DMS153 (cell line): ENCODE results near the gene ATP6V1G2.
"Not testable (repeated sequence)": the region's sequence is repeated elsewhere in the genome, so short reads cannot be mapped to it uniquely, and the experiment has no call there.

Source experiments
- DNase-seq: peaks from one replicate; lab custom pipeline; 2025; lab: John Stamatoyannopoulos, UW

The ATP6V1G2 gene

GRCh38 chr6:31575952-31576685 lies 29.7 kb upstream of the ATP6V1G2 start:
- DNase-seq, result no peak

DNA sequence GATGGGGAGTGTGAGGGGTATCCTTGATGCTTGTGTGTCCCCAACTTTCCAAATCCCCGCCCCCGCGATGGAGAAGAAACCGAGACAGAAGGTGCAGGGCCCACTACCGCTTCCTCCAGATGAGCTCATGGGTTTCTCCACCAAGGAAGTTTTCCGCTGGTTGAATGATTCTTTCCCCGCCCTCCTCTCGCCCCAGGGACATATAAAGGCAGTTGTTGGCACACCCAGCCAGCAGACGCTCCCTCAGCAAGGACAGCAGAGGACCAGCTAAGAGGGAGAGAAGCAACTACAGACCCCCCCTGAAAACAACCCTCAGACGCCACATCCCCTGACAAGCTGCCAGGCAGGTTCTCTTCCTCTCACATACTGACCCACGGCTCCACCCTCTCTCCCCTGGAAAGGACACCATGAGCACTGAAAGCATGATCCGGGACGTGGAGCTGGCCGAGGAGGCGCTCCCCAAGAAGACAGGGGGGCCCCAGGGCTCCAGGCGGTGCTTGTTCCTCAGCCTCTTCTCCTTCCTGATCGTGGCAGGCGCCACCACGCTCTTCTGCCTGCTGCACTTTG lies 29.0 kb upstream of the ATP6V1G2 start, which contains the start of gene TNF:
Gene TNF, plus strand, starts transcription at position 231 of the 567 bp plus-strand sequence. Its CDS starts 177 bp downstream, at position 408.
- DNase-seq, result no peak

DNA sequence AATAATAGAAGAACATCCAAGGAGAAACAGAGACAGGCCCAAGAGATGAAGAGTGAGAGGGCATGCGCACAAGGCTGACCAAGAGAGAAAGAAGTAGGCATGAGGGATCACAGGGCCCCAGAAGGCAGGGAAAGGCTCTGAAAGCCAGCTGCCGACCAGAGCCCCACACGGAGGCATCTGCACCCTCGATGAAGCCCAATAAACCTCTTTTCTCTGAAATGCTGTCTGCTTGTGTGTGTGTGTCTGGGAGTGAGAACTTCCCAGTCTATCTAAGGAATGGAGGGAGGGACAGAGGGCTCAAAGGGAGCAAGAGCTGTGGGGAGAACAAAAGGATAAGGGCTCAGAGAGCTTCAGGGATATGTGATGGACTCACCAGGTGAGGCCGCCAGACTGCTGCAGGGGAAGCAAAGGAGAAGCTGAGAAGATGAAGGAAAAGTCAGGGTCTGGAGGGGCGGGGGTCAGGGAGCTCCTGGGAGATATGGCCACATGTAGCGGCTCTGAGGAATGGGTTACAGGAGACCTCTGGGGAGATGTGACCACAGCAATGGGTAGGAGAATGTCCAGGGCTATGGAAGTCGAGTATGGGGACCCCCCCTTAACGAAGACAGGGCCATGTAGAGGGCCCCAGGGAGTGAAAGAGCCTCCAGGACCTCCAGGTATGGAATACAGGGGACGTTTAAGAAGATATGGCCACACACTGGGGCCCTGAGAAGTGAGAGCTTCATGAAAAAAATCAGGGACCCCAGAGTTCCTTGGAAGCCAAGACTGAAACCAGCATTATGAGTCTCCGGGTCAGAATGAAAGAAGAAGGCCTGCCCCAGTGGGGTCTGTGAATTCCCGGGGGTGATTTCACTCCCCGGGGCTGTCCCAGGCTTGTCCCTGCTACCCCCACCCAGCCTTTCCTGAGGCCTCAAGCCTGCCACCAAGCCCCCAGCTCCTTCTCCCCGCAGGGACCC lies 28.0 kb upstream of the ATP6V1G2 start:
- no peak for DNase-seq

DNA sequence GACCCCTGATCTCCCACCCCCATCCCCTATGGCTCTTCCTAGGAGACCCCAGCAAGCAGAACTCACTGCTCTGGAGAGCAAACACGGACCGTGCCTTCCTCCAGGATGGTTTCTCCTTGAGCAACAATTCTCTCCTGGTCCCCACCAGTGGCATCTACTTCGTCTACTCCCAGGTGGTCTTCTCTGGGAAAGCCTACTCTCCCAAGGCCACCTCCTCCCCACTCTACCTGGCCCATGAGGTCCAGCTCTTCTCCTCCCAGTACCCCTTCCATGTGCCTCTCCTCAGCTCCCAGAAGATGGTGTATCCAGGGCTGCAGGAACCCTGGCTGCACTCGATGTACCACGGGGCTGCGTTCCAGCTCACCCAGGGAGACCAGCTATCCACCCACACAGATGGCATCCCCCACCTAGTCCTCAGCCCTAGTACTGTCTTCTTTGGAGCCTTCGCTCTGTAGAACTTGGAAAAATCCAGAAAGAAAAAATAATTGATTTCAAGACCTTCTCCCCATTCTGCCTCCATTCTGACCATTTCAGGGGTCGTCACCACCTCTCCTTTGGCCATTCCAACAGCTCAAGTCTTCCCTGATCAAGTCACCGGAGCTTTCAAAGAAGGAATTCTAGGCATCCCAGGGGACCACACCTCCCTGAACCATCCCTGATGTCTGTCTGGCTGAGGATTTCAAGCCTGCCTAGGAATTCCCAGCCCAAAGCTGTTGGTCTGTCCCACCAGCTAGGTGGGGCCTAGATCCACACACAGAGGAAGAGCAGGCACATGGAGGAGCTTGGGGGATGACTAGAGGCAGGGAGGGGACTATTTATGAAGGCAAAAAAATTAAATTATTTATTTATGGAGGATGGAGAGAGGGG lies 27.1 kb upstream of the ATP6V1G2 start:
- DNase-seq, result no peak

DNA sequence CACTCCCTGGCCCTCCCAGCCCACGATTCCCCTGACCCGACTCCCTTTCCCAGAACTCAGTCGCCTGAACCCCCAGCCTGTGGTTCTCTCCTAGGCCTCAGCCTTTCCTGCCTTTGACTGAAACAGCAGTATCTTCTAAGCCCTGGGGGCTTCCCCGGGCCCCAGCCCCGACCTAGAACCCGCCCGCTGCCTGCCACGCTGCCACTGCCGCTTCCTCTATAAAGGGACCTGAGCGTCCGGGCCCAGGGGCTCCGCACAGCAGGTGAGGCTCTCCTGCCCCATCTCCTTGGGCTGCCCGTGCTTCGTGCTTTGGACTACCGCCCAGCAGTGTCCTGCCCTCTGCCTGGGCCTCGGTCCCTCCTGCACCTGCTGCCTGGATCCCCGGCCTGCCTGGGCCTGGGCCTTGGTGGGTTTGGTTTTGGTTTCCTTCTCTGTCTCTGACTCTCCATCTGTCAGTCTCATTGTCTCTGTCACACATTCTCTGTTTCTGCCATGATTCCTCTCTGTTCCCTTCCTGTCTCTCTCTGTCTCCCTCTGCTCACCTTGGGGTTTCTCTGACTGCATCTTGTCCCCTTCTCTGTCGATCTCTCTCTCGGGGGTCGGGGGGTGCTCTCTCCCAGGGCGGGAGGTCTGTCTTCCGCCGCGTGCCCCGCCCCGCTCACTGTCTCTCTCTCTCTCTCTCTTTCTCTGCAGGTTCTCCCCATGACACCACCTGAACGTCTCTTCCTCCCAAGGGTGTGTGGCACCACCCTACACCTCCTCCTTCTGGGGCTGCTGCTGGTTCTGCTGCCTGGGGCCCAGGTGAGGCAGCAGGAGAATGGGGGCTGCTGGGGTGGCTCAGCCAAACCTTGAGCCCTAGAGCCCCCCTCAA lies 25.9 kb upstream of the ATP6V1G2 start, which contains the start of gene LTA:
Gene LTA, plus strand, starts transcription at position 249 of the 871 bp plus-strand sequence. Its CDS starts 454 bp downstream, at position 703.
- DNase-seq, result no peak

DNA sequence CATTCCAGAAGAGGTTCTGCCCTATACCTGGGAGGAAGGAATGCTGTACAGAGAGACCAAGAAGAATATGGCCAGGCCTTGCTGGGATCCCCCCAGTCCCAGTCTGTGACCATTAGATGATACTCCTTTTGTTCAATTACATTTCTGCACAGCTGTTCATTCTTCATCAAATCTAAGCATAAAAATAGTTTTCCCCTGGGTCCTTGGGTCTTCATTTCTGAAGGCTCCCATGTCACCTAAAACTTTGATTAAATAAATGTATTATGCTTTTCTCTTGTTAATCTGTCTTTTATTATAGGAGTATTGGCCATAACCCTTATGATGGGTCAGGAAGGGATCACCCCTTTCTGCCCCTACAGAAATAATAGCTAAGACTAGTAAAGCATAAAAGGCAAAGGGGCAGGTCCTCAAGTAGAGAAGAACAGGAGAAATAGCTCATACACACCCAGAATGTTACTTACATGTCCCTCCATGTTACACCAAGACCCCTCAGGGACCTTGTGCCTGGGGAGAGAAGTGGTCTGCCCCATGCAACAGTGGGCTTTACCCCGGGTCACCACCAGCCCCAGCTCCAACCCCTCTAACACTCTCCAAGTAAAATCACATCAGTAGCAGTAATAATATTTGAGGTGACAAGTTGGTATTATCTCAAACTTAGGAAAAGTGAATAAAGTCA lies 23.6 kb upstream of the ATP6V1G2 start:
- DNase-seq, result no peak

DNA sequence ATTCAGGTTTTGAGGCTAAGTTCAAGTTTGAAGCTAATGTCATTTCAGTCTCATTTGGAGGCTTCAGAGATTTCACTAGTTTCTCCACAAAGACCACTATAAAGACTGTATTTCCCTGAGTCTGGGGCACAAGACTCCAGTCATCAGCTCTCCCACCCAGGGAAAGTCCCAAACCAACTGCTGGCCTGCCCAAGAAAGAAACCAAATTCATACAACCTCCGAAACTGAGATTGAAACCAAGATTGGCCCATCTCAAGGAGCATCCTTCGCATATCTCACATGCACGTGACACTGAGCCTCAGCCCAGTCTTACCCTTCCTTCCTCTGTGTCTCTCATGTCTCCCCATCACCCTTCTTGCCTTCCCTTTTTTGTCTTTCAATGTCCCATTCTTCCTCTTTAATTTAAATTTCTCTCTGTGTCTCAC lies 22.1 kb upstream of the ATP6V1G2 start:
- DNase-seq, result no peak

GRCh38 chr6:31567531-31568370 lies 21.3 kb upstream of the ATP6V1G2 start:
- no peak for DNase-seq

DNA sequence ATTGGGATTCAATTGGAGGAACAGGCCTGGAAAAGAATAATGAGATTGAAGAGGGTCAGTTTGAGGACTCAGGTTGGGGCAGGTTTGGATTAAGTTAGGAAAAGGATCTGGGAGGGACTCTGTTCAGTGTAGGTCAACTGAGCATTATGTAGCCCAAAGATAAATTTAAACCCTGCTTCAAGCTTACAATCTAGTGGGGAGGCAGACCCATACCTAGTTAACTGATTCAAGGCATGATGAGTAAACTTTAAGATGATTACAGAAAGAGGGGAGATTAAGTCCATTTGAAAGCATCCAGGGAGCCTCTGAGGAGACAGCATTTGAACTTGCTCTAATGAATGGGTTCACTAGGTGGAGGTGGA lies 14.3 kb upstream of the ATP6V1G2 start:
- DNase-seq, result no peak

DNA sequence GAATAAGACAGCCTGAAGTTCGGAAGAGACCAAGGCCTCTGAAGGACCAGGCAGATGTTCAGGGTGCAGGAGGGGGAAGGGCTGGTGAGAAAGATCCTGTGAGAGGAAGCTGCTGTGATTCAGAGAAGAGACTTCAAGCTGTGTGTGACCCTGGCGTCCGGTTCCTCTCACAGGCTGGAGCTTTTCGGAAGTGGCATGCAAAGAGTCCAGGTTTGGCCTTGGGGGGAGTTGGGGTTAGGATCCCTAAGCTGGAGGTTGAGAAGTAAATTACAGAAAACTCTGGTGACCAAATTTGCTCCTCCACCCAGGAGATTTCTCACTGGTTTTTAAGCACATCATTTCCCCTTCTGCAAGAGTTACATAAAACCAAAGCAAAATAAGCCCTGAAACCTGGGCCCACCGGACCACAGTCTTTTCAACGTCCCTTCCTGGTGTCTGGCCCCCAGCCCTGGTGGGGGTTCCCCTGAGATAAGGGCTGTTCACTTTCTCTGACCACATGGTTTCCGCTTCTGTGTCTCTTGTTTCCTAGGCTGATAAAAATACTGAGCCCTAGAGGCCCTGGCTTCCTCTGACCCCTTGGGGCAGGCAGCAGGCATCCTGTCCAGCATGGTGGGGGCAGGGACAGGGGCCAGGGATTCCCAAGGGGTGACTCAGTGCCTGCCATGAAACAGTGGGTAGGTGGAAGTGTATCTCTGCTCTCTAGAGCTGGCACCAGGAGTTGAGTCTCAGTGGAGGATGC lies 13.7 kb upstream of the ATP6V1G2 start:
- DNase-seq, result no peak

DNA sequence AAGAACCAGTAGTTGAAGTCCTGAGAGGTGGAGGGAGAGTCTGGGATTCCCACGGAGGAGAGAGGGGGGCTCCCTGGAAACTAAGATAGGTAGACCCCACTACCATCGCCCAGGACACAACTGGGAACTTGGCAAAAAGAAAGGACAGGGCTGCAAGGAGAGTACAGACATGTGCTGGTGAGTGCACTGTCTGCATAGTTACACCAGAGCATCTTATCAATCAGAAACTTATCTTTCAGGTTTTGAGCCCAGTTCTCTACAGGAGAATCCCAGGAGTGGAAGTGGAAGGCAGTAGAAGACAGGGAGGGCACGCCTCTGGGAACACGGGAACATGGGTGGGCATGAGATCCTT lies 13.2 kb upstream of the ATP6V1G2 start:
- no peak for DNase-seq

DNA sequence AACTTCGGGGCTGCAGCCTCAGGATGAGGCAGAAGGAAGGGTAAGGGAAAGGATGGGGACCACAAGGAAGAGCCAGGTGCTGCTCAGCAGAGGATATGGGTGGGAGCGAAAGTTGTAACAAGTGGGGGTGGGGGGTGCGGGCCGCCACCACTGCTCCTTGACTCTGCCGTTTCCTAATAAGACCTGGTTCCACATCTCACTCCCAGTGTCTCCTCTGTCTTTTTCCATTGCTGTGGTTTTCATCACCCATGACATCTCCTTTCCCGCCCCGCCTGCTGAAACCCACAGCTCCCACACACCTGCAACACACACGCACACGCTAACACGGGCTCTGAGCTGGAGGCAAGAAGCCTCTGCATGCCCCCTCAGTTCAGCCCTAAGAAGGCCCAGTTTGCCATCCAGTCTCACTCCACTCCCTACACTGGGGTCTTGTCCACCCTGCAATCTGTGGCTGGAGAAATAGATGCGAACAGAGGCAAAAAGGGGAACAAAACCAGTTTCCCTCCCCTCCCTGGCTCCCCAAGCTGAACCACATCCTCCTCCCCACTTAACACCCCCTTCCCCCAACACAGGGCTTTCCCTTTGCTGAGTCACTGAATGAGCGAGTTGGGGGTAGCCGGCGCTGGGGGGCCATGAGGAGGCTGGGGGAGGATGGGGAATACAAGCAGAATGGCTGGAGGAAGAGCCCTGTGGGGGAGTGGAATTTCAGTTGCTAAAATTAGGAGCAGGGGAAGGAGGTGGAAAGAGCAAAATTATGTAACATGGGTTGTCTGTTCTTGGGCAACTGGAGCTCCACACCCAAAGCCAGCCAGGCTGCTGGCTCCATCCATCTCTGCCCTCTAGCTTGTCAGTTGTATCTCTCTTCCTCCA lies 12.5 kb upstream of the ATP6V1G2 start:
- DNase-seq, result no peak

GRCh38 chr6:31558318-31558625 lies 11.9 kb upstream of the ATP6V1G2 start:
- DNase-seq, result no peak

DNA sequence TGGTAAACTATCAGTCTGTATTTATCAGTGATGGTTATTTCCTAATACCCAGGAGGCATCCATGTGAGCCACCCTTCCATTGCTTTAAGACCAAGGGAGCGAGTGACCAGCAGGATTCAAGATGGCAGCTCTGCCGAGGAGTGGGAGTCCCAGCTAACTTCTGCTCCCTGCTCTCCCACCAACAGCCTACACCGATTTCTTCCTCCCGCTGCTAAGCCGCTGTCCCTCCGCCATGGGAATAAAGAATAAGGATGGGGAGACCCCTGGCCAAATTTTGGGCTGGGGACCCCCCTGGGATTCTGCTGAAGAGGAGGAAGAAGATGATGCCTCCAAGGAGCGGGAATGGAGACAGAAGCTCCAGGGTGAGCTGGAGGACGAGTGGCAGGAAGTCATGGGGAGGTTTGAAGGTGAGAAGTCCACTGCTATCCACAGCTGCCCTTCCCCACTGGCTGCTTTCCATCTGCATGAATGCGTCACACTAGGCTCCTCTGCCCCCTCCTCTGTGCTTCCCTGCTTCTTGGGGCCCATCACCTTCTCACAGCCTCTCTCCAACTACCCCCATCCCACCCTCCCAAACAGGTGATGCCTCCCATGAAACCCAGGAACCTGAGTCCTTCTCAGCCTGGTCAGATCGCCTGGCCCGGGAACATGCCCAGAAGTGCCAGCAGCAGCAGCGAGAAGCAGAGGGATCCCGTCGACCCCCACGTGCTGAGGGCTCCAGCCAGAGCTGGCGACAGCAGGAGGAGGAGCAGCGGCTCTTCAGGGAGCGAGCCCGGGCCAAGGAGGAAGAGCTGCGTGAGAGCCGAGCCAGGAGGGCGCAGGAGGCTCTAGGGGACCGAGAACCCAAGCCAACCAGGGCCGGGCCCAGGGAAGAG lies 11.3 kb upstream of the ATP6V1G2 start:
- no peak for DNase-seq

DNA sequence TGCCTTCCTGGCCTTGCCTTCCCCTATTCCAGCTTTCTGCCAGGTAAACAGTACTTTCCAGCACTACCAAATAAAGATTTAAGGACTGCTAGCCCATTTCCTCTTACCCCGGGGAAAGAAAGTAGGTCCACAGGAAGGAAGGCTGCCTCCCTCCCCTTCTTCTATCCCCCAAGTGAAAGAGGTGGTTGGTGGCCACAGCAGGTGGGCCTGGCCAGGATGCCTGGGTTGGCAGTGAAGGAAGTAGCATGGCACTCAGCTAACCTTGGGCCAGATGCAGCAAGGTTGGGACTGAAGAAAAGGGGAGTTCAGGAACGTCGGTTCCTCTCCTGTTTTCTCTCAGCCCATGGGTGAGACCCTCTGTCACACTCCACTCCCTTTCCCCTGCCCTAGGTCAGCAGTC lies 9.9 kb upstream of the ATP6V1G2 start:
- no peak for DNase-seq

- DNase-seq, result not testable (repeated sequence)
Observed at GRCh38 chr6:31551371-31551770, 5.0 kb upstream of the ATP6V1G2 start.

- DNase-seq, result no peak
Observed at GRCh38 chr6:31548544-31548873, 2.1 kb upstream of the ATP6V1G2 start.
